ENCODE results near the gene ARRDC3.

ARRDC3 gene

DNA sequence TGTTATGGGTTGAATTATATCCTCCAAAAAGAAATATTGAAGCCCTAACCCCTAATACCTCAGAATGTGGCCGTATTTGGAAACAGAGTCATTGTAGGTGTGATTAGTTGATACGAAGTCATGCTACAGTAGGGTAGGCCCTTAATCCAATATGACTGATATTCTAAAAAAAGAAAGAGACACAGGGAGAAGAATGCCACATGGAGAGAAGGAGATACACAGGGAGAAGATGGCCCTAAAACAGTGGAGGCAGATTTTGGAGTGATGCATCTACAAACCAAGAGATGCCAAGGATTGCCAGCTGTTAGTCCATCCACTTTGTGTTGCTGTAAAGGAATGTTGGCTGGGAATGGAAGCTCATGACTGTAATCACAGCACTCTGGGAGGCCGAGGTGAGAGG is 21.3 kb downstream of the ARRDC3 start:
- H3K27me3 ChIP-seq (ENCODE audit: insufficient read depth, low read depth): no peaks in the 10 kb centered on the region
- H4K20me1 ChIP-seq (ENCODE audit: insufficient read depth): no peaks in the 10 kb centered on the region
- peaks cover 40% of the 10 kb centered on the region for H3K4me1 ChIP-seq (ENCODE audit: low read depth, poor library complexity, severe bottlenecking)
- peak overlapping the region; percentile 24; the same call in 1 of the 2 replicates for H3K27ac ChIP-seq
- H3K4me3 ChIP-seq (IDR thresholded peaks at IDR 0.05; ENCODE audit: insufficient read depth, low read depth, low read length): no peak overlapping the region
- no peaks in the 10 kb centered on the region for H3K36me3 ChIP-seq (ENCODE audit: insufficient read depth)
- no peaks in the 10 kb centered on the region for H3K79me2 ChIP-seq (ENCODE audit: insufficient read depth, low read depth)
- TF ChIP-seq, protein P1, sequence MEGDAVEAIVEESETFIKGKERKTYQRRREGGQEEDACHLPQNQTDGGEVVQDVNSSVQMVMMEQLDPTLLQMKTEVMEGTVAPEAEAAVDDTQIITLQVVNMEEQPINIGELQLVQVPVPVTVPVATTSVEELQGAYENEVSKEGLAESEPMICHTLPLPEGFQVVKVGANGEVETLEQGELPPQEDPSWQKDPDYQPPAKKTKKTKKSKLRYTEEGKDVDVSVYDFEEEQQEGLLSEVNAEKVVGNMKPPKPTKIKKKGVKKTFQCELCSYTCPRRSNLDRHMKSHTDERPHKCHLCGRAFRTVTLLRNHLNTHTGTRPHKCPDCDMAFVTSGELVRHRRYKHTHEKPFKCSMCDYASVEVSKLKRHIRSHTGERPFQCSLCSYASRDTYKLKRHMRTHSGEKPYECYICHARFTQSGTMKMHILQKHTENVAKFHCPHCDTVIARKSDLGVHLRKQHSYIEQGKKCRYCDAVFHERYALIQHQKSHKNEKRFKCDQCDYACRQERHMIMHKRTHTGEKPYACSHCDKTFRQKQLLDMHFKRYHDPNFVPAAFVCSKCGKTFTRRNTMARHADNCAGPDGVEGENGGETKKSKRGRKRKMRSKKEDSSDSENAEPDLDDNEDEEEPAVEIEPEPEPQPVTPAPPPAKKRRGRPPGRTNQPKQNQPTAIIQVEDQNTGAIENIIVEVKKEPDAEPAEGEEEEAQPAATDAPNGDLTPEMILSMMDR (conservative IDR thresholded peaks at IDR 0.05; ENCODE audit: low read depth, low read length): no peak
- H3K9ac ChIP-seq: no peak overlapping the region
- no peak overlapping the region for H2AFZ ChIP-seq (ENCODE audit: low read depth)
- H3K4me2 ChIP-seq: peak overlapping the region; percentile 27; the same call in 1 of the 2 replicates

DNA sequence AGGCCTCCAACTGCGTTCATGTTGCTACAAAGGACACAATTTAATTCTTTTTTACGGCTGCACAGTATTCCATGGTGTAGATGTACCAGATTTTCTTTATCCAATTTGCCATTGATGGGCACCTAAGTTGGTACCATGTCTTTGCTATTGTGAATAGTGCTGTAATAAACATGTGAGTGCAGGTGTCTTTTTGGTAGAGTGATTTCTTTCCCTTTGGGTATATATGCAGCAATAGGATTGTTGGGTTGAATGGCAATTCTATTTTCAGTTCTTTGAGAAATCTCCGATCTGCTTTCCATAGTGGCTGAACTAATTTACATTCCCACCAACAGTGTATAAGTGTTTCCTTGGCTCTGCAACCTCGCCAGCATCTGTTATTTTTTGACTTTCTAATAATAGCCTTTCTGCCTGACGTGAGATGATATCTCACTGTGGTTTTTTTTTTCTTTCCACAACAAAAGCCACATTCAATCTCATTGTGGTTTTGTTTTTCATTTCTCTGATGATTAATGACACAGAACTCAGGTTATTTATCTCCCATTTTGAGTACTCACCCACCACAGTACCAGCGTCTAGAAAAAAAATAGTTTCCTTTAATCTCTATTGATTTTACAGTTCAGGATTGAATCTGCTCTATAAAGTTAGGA is 21.9 kb downstream of the ARRDC3 start:
- H3K79me2 ChIP-seq (ENCODE audit: insufficient read depth, low read depth): no peaks in the 10 kb centered on the region
- no peaks in the 10 kb centered on the region for H3K36me3 ChIP-seq (ENCODE audit: insufficient read depth)
- no peak overlapping the region for H2AFZ ChIP-seq (ENCODE audit: low read depth)
- H4K20me1 ChIP-seq (ENCODE audit: insufficient read depth): no peaks in the 10 kb centered on the region
- peak overlapping the region; percentile 24; the same call in 1 of the 2 replicates for H3K27ac ChIP-seq
- H3K4me2 ChIP-seq: peak overlapping the region; percentile 27
- no peak overlapping the region for H3K4me3 ChIP-seq (IDR thresholded peaks at IDR 0.05; ENCODE audit: insufficient read depth, low read depth, low read length)
- peaks cover 40% of the 10 kb centered on the region for H3K4me1 ChIP-seq (ENCODE audit: low read depth, poor library complexity, severe bottlenecking)
- TF ChIP-seq, protein P1 (conservative IDR thresholded peaks at IDR 0.05; ENCODE audit: low read depth, low read length): no peak
- H3K27me3 ChIP-seq (ENCODE audit: insufficient read depth, low read depth): no peaks in the 10 kb centered on the region
- H3K9ac ChIP-seq: no peak overlapping the region

DNA sequence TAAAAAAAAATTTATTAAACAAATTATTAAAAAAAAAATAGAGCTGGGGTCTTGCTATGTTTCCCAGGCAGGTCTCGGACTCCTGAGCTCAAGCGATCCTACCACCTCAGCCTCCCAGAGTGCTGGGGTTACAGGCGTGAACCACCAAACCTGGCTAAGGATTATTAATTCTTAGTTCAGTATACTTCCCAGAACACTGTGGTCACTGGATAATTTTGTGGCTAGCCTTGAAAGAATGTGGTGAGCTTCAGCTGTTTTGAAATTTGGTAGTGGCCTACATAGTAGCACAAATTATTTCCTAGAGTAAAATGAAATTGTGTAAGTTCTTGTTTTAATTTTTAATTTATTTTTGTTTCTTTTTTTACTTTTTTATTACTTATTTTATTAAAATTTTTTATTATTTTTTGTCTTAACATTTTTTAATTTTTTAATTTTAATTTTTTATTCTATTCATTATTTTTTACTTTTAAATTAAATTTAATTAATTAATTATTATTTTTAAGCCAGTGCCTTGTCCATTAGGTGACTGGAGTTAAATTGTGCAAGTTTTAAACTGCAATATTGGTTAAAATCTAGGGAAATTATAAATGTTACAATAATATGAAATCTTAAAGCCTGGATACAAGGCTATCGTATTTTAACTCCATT is 23.0 kb downstream of the ARRDC3 start:
- Histone ChIP-seq H3K79me2 (ENCODE audit: insufficient read depth, low read depth) (no peaks in the 10 kb centered on the region), H3K27ac (no peak overlapping the region), H4K20me1 (ENCODE audit: insufficient read depth) (no peaks in the 10 kb centered on the region), H3K9ac (no peak overlapping the region), H2AFZ (ENCODE audit: low read depth) (no peak overlapping the region), H3K36me3 (ENCODE audit: insufficient read depth) (no peaks in the 10 kb centered on the region), H3K4me1 (ENCODE audit: low read depth, poor library complexity, severe bottlenecking) (peaks cover 40% of the 10 kb centered on the region), H3K4me2 (peak overlapping the region; percentile 20), H3K27me3 (ENCODE audit: insufficient read depth, low read depth) (no peaks in the 10 kb centered on the region), H3K4me3 (IDR thresholded peaks at IDR 0.05; ENCODE audit: insufficient read depth, low read depth, low read length) (no peak overlapping the region)
- TF ChIP-seq, protein P1 (conservative IDR thresholded peaks at IDR 0.05; ENCODE audit: low read depth, low read length): no peak

GRCh38 chr5:91357806-91358205 is 25.3 kb downstream of the ARRDC3 start:
- Histone ChIP-seq H3K4me2 (no peak overlapping the region), H3K4me3 (IDR thresholded peaks at IDR 0.05; ENCODE audit: insufficient read depth, low read depth, low read length) (no peak overlapping the region), H3K4me1 (ENCODE audit: low read depth, poor library complexity, severe bottlenecking) (peaks cover 40% of the 10 kb centered on the region), H3K79me2 (ENCODE audit: insufficient read depth, low read depth) (no peaks in the 10 kb centered on the region), H3K36me3 (ENCODE audit: insufficient read depth) (no peaks in the 10 kb centered on the region), H4K20me1 (ENCODE audit: insufficient read depth) (no peaks in the 10 kb centered on the region), H3K9ac (no peak overlapping the region), H3K27me3 (ENCODE audit: insufficient read depth, low read depth) (no peaks in the 10 kb centered on the region), H2AFZ (ENCODE audit: low read depth) (no peak overlapping the region), H3K27ac (no peak overlapping the region)
- TF ChIP-seq, protein P1 (conservative IDR thresholded peaks at IDR 0.05; ENCODE audit: low read depth, low read length): no peak

All from KMS-11 (cell line).